Measurements from ENCODE around the gene LARP7.
"Not testable (repeated sequence)": the region's sequence is repeated elsewhere in the genome, so short reads cannot be mapped to it uniquely, and the experiment has no call there.

LARP7 gene

DNA sequence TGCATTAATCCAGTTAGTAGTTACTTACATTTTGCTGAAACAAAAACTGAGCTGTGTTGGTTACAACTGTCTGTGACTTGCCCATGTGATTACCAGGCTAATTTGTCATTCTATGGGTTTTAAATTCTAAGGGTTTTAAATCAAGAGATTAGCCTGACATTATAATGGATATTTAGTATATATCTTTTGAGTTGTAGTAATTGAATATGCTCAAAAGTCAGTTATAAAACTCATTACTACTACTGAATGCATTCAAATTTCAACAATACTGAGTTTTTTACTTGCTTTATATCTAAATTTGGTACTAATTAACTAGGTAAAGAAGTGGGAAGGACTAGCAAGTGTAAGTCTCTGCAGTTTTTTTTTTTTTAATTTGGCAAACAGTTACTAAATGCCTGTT lies 14.7 kb downstream of the LARP7 start:
- DNase-seq, result no peak

- no peak for DNase-seq
These were observed 15.3 kb downstream of the LARP7 start for GRCh38 chr4:112652216-112652615.

DNA sequence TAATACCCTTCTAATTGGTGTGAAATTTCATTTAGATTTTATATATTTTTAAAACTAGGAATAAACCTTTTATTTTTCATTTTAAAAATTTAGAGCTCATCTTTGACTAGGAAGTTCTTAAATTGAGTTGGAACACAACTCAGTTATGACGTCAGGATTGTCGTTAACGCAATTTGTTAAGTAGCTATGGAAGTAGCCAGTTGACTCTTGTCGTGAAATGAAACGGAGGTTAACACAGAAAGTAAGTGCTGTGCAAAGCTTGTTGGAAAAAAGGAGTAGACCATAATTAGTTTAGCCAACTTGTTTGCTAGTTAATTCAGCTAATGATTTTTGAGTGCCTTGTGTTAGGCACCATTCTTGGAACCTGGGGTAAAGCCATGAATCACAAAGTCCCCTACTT lies 18.3 kb downstream of the LARP7 start:
- DNase-seq, result no peak

DNA sequence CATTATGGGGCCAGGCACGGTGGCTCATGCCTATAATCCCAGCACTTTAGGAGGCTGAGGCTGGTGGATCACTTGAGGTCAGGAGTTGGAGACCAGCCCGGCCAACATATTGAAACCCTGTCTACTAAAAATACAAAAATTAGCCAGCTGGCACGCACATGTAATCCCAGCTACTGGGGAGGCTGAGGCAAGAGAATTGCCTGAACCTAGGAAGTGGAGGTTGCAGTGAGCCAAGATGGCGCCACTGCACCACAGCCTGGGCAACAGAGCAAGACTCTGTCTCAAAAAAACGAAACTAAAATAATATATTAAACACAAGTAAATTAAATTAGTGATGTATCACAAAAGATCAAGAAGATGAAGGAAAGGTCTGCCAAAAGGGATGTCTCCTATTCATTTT lies 19.2 kb downstream of the LARP7 start:
- DNase-seq, result not testable (repeated sequence)

DNA sequence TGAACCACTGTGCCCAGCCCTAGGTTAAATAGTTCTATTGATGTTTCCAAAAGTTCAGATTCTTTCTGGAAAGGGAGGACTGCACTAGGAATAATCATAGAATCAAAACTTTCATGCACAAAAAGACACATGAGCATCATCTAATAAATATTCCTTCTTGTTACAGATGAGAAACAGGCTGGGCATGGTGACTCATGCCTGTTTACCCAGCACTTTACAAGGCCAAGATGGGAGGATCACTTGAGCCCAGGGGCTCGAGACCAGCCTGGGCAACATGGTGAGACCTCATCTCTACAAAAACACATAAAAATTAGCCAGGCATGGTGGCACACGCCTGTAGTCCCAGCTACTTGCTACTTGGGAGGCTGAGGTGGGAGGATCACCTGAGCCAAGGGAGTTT lies 27.7 kb downstream of the LARP7 start:
- no peak for DNase-seq

DNA sequence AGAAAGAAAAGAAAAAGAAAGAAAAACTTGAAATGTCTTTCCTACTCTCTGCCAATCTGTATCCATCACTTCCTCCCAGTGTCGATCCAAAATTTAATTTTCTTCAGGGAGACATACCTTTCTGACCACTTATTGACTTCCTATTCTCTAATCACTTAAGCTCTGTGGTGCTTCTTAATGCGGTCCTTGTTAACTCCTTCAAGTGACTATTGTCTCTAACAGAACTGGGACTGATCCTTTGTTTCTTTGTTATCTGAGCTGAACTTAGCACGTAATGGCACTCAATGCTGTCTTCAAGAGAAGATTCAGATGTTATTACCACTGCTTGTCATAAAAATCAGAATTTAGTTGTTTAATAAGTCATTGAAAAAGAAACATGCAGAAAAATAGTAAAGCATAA lies 31.2 kb downstream of the LARP7 start:
- DNase-seq, result no peak

DNA sequence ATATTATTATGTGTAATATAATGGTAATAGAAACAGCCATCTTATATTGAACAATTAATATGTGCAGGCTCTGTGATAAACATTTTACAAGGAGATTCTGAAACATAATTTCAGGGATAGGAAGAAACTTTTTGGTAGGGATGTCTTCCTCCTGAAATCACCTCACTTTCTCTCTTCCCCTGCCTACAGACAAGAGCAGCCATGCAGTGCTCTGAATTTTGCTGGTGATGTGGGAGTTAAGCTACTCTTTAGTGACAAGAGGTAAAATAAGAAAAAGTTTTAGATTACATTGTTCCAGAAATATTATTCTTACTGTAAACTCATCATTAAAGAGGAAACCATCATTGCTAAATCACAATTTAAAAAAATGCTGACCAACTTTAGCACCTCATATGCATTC lies 36.1 kb downstream of the LARP7 start:
- no peak for DNase-seq

GRCh38 chr4:112673686-112674085 lies 36.7 kb downstream of the LARP7 start:
- no peak for DNase-seq

DNA sequence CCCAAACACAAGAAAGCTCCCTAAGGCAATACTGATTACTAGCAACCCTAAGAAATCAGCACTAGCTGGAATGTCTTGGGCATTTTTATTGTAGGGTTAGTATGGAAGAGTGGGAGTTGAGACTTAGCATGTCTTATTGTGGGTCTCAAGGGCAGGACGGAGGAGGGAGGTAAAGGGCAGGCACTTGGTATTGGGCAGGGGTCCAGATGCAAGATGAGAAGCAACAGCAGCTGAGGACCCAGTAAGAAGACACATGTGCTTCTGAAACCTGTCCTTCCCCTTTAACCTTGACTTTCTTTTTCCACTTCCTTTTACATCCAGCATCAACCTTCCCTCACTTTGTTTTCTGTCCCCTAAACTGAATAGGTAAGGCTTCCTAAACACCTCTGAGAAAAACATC lies 37.4 kb downstream of the LARP7 start:
- no peak for DNase-seq

GRCh38 chr4:112677519-112678091 lies 40.7 kb downstream of the LARP7 start:
- no peak for DNase-seq

DNA sequence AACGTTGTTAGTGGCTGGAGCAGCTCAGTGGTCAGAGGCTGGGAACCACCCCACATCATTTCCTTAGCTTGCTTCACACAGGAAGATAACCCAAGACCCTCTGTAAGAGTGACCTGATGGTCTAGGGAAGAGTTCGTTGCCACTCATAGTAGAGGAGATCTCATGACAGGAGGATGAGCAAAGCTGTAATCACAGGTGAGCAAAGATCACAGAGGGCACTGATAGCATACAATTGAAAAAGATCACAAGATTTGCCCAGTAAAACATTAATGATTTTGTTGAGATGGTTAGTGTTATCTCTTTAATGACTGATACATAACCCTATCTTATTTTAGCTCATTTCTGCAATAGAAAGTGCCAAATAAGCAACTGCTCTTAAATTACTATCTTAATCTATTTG lies 44.1 kb downstream of the LARP7 start:
- no peak for DNase-seq

DNA sequence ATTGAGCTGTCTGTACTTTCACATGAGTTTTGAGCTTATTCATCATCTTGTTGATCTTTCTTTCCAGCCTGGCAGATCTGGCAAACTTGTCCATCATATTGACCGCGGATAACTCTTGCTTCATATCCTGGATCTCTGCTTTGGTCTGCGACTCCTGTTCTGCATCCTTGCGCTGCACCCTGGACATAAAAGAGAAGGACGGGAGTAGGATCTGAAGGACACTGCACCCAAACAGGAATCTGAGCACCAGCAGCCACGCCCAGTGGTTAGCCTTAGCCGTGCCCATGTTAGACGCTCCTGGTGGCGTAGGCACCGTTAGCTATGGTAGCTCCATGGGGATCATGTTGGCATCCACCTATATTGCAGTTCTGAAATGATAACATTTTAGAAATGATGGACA lies 56.6 kb downstream of the LARP7 start:
- no peak for DNase-seq

DNA sequence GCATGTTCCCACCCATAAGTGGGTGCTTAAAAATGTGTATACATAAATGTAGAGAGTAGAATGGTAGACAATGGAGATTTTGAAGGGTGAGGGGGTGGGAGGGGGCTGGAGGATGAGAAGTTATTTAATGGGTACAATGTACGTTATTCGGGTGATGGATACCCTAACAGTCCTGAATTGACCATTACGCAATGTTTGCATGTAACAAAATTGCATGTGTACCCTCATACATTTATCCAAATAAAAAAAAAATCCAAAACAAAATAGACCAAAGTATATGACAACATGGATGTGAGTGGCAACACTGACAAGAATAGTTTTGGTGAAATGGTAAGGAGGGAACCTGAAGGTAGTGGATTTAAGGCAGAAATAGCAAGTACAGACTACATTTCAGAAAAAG lies 63.7 kb downstream of the LARP7 start:
- no peak for DNase-seq

GRCh38 chr4:112702892-112703291 lies 65.9 kb downstream of the LARP7 start:
- no peak for DNase-seq

- no peak for DNase-seq
These were observed 67.4 kb downstream of the LARP7 start for GRCh38 chr4:112704322-112704721.

DNA sequence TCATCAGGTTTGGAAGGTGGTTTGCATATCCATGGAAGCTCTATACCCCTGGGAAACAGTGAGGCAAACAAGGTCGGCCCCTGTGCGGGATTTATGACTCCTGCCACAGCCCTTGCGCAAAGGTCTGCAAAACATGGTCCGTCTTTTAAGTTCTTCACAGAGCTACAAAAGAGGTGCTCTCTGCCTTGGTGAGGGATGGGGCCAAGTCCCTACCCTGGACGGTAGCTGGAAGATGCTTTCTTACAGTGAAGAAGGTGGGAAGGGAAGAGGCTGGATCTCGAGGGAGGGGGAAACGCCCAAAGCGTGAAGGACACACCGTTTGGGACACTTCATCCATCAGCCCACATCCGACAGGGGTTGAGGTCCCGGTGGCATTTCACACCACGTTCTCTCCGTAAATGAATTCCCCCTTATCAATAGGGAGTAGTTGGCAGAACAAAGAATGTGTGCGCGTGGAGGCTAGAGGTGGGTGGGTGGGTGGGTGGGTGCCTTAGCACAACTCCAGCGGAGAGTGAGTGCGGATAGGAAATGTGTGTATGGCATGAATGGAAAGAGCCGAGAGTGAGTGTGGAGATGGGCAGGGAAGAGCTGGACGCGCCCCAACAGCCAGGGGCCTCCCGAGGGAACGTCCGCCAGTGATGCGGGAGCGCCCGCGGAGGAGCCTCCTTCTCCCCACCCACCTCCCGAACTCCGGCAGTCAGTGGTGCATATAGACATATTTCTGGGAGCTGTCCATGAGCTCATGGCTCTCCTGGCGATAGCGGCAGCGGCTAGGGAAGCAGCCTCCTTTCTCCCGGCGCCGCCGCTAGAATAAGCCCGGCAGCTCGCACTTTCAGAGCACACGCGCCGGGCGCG lies 68.3 kb downstream of the LARP7 start:
- DNase-seq, result no peak

DNA sequence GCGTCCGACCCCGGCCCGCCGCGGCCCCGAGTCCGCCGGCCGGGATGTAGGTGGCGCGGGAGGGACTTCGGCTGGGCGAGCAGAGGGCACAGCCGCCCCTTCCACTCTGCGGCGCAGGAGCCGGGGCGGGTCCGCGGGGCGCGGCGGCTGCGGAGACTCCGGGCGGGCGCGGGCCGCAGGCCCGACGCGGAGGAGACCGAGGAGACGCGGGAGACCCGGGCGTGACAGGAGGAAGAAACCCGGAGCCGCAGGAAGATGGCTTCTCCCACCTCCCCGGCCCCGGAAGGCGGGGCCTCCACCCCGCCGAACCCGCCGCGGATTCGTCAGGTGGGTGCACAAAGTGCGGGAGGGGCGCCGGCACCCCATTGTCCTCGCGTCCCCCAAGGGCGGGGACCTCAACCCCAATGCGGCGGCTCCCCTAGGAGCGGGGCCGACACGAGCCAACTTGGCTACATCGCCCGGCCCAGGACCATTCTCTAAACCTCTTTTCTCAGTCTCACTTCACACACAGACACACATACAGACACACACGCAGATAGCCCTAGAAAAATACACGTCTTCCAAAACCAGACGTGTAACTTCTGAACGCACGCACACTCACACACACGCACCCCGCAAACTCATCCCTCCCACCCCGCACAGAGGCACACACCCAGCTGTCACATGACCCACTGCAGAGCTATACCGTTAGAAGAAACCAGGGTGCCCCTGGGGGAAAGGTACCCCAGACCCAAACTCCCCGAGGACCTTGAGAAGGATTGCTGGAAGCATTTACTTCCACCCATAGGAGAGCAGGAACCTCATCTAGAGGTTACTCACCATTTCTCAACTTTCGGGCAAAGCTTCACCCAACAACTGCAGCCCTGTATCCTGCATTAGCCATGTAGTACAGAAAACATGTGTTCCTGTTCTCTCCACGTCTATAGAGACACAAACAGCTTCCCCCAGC lies 69.2 kb downstream of the LARP7 start:
- not testable (repeated sequence) for DNase-seq

- no peak for DNase-seq
These were observed 69.9 kb downstream of the LARP7 start for GRCh38 chr4:112706840-112707207.

Measured in NCI-H510A (cell line).